ENCODE results near the gene GTF3A. TPM values are rescaled to one million over a fixed set of nuclear protein-coding genes. Genes with fewer than 3 reads are reported as not detected.

Gene GTF3A
- total and polyA plus RNA-seq, 9 of the 15 experiments (the other 6 are each of a cell fraction or from before 2014, with no cell fraction given), result 47.5 to 303 (median 174) TPM

DNA sequence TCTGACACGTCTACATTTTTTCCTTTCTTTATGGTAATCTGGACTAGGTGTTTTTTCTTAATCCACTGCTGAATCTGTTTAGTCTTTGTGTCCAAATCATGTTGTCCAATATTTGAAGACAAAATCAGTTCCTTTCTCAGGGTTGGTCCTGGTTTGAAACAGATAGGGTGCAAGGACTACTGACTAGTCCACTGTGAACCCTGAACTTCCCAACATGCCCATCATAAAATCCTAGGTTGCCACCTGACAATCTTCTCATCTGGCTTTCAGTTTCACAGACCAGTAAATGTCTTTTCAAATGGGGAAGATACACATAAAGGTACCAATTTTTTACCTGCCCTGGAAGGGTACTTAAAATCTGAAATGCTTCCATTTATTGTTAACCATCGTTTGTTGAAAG is 12.7 kb downstream of the GTF3A start:
- H4K20me1 ChIP-seq (replicated peaks; ENCODE audit: control insufficient read depth, insufficient read depth, low read length), result no peaks in the 10 kb centered on the region
- in situ Hi-C loops (cut with MboI) (no loop called here), intact Hi-C loops (cut with micrococcal nuclease) (no loop called here)
- H3K4me3 ChIP-seq, result no peak overlapping the region
- ATAC-seq, result no peak
- peaks cover 0 to 2% of the 10 kb centered on the region in 2 experiments; a peak in 2 of 5 replicates for H3K4me1 ChIP-seq (replicated peaks in 1 of 2; ENCODE audit: control insufficient read depth in 2 of 2, insufficient read depth in 2 of 2, low read length in 2 of 2)
- no peaks in the 10 kb centered on the region for H3K27me3 ChIP-seq (ENCODE audit: control insufficient read depth in 2 of 2, insufficient read depth in 2 of 2, low read length in 2 of 2)
- H3K4me2 ChIP-seq (ENCODE audit: insufficient read depth, low read length), result no peak overlapping the region
- ChIA-PET CTCF (ENCODE audit: low intra/inter-chr PET ratio) (no interaction called here), POLR2A (no interaction called here)
- DNase-seq (ENCODE audit: extremely low read depth in 1 of 4, low spot score in 3 of 4), result no peak
- TF ChIP-seq PRPF4 (IDR thresholded peaks at IDR 0.05; ENCODE audit: insufficient read depth, low read depth, low read length, poor library complexity, severe bottlenecking), result no peak
- TF ChIP-seq RBM15 (IDR thresholded peaks at IDR 0.05; ENCODE audit: insufficient read depth, low read length), result no peak
- TF ChIP-seq ZNF75A (CRISPR knock-in tag; IDR thresholded peaks at IDR 0.05), result no peak
- TF ChIP-seq TCF7 (IDR thresholded peaks at IDR 0.05; ENCODE audit: borderline replicate concordance), result no peak
- TF ChIP-seq, protein P1, sequence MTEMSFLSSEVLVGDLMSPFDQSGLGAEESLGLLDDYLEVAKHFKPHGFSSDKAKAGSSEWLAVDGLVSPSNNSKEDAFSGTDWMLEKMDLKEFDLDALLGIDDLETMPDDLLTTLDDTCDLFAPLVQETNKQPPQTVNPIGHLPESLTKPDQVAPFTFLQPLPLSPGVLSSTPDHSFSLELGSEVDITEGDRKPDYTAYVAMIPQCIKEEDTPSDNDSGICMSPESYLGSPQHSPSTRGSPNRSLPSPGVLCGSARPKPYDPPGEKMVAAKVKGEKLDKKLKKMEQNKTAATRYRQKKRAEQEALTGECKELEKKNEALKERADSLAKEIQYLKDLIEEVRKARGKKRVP (CRISPR knock-in tag; IDR thresholded peaks at IDR 0.05), result no peak
- no peak for TF ChIP-seq CTBP1 (IDR thresholded peaks at IDR 0.05; ENCODE audit: borderline replicate concordance)
- TF ChIP-seq, protein P2, sequence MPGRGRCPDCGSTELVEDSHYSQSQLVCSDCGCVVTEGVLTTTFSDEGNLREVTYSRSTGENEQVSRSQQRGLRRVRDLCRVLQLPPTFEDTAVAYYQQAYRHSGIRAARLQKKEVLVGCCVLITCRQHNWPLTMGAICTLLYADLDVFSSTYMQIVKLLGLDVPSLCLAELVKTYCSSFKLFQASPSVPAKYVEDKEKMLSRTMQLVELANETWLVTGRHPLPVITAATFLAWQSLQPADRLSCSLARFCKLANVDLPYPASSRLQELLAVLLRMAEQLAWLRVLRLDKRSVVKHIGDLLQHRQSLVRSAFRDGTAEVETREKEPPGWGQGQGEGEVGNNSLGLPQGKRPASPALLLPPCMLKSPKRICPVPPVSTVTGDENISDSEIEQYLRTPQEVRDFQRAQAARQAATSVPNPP (IDR thresholded peaks at IDR 0.05; ENCODE audit: borderline replicate concordance, insufficient read depth, insufficient read length), result no peak
- TF ChIP-seq, protein P3, sequence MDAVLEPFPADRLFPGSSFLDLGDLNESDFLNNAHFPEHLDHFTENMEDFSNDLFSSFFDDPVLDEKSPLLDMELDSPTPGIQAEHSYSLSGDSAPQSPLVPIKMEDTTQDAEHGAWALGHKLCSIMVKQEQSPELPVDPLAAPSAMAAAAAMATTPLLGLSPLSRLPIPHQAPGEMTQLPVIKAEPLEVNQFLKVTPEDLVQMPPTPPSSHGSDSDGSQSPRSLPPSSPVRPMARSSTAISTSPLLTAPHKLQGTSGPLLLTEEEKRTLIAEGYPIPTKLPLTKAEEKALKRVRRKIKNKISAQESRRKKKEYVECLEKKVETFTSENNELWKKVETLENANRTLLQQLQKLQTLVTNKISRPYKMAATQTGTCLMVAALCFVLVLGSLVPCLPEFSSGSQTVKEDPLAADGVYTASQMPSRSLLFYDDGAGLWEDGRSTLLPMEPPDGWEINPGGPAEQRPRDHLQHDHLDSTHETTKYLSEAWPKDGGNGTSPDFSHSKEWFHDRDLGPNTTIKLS (IDR thresholded peaks at IDR 0.05; ENCODE audit: borderline replicate concordance, low read depth), result no peak
- no peak for TF ChIP-seq ZNF41 (CRISPR knock-in tag; conservative IDR thresholded peaks at IDR 0.05)
- no peak for TF ChIP-seq ZC3H4 (CRISPR knock-in tag; IDR thresholded peaks at IDR 0.05; ENCODE audit: borderline replicate concordance)
- H3K36me3 ChIP-seq (ENCODE audit: control insufficient read depth, insufficient read depth, low read length), result peaks cover 50% of the 10 kb centered on the region; the same call in 2 of the 3 replicates
- H2AFZ ChIP-seq (ENCODE audit: low read depth, low read length), result no peak overlapping the region
- no TSS peak for BruUV-seq (replicated peaks)
- no peak overlapping the region for H3K27ac ChIP-seq (ENCODE audit: extremely low read depth, low read depth, low read length)
- no peaks in the 10 kb centered on the region for H3K9me1 ChIP-seq (ENCODE audit: control insufficient read depth, insufficient read depth, low read length)
- 77% methylated on average over 2 of the region's 2 CpGs for WGBS (ENCODE audit: insufficient coverage, low coverage, missing lambda C conversion rate)
- H3K9me3 ChIP-seq (replicated peaks; ENCODE audit: control insufficient read depth, insufficient read depth, low read depth, low read length), result no peaks in the 10 kb centered on the region
- H3K9ac ChIP-seq (ENCODE audit: insufficient read depth in 1 of 2, low read depth in 2 of 2, low read length in 2 of 2), result no peak overlapping the region
- H3K79me2 ChIP-seq (ENCODE audit: control insufficient read depth, insufficient read depth, low read length), result no peaks in the 10 kb centered on the region
- no peak for FAIRE-seq

Measured in K562 (cell line).